Measurements from ENCODE around the gene MTHFD1L.

DNA sequence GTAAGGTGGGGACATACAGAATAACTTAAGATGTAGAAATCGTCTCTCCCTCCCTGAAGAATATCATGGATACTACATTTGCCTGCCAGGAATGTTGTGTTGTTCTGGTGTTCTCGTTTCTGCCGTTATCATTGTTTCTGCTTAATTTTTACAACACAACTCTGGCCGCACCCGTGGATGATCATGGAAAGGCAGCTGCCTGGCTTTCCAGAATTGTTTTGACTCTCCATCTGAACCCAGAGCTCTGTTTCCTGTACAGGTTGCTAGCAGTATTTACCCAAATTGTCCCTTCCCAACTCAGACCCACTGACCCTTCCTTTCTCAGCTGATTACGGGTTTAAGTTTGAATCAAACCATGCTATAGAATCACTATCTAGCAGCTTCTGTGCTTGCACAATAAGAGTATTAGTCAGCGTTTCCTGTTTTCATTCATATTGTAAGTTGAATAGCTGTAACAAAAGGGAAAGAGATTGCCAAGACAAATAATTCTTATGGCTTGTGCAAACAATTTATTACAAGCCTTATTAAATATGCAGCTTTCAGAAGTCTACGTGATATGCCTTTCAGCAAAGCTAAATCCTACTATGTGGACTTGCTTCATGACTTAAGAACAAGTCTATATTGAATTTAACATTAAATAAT, 139.0 kb downstream of the MTHFD1L start:
- TF ChIP-seq, protein P1, sequence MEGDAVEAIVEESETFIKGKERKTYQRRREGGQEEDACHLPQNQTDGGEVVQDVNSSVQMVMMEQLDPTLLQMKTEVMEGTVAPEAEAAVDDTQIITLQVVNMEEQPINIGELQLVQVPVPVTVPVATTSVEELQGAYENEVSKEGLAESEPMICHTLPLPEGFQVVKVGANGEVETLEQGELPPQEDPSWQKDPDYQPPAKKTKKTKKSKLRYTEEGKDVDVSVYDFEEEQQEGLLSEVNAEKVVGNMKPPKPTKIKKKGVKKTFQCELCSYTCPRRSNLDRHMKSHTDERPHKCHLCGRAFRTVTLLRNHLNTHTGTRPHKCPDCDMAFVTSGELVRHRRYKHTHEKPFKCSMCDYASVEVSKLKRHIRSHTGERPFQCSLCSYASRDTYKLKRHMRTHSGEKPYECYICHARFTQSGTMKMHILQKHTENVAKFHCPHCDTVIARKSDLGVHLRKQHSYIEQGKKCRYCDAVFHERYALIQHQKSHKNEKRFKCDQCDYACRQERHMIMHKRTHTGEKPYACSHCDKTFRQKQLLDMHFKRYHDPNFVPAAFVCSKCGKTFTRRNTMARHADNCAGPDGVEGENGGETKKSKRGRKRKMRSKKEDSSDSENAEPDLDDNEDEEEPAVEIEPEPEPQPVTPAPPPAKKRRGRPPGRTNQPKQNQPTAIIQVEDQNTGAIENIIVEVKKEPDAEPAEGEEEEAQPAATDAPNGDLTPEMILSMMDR (IDR thresholded peaks at IDR 0.05; ENCODE audit: borderline replicate concordance, extremely low read depth, low read length, poor library complexity, severe bottlenecking): no peak
- no peak for TF ChIP-seq EZH2 (IDR thresholded peaks at IDR 0.05; ENCODE audit: borderline replicate concordance, low read depth, low read length, severe bottlenecking)

Data from DND-41 (cell line).